Measurements from ENCODE around the gene SOX11. TPM values are rescaled to one million over a fixed set of nuclear protein-coding genes. Genes with fewer than 3 reads are reported as not detected.

Gene SOX11
- total RNA-seq, 4 donors from 2014 or later = not detected

- H3K9me3 ChIP-seq = no peaks in the 10 kb centered on the region
- no peak overlapping the region for H3K27ac ChIP-seq
- H3K27me3 ChIP-seq = no peaks in the 10 kb centered on the region
- WGBS, 2 donors = 78 to 88% methylated on average over 17 of the region's 17 CpGs
- no peaks in the 10 kb centered on the region for H3K4me1 ChIP-seq
- TF ChIP-seq POLR2A (IDR thresholded peaks at IDR 0.05) (no peak), CTCF (IDR thresholded peaks at IDR 0.05) (no peak), EP300 (IDR thresholded peaks at IDR 0.05) (no peak)
- H3K4me3 ChIP-seq = no peak overlapping the region
- no peaks in the 10 kb centered on the region for H3K36me3 ChIP-seq
- no peak for DNase-seq (ENCODE audit: low spot score in 2 of 2)
Measured at GRCh38 chr2:5723791-5724735, 31.9 kb downstream of the SOX11 start.

- Histone ChIP-seq H3K4me3 (no peak overlapping the region), H3K27ac (no peak overlapping the region), H3K9me3 (no peaks in the 10 kb centered on the region), H3K27me3 (no peaks in the 10 kb centered on the region), H3K4me1 (no peaks in the 10 kb centered on the region), H3K36me3 (no peaks in the 10 kb centered on the region)
- WGBS, 2 donors = 91 to 100% methylated on average over 1 of the region's 1 CpG
- no peak for TF ChIP-seq EP300 (IDR thresholded peaks at IDR 0.05)
- TF ChIP-seq CTCF (IDR thresholded peaks at IDR 0.05) = no peak
- TF ChIP-seq POLR2A (IDR thresholded peaks at IDR 0.05) = no peak
- no peak for DNase-seq (ENCODE audit: low spot score in 2 of 2)
Measured at GRCh38 chr2:5725072-5725471, 32.9 kb downstream of the SOX11 start.

GRCh38 chr2:5725794-5726463 is 33.7 kb downstream of the SOX11 start:
- Histone ChIP-seq H3K27me3 (no peaks in the 10 kb centered on the region), H3K27ac (no peak overlapping the region), H3K9me3 (no peaks in the 10 kb centered on the region), H3K4me1 (no peaks in the 10 kb centered on the region), H3K4me3 (peak overlapping the region in 3 of 4 donors; percentile 15 to 34 (median 20)), H3K36me3 (no peaks in the 10 kb centered on the region)
- WGBS, 2 donors = 9 to 18% methylated on average over 22 to 23 of the region's 23 CpGs
- no peak for DNase-seq (ENCODE audit: low spot score in 2 of 2)
- TF ChIP-seq EP300 (IDR thresholded peaks at IDR 0.05) = no peak
- no peak for TF ChIP-seq CTCF (IDR thresholded peaks at IDR 0.05)
- TF ChIP-seq POLR2A (IDR thresholded peaks at IDR 0.05) = no peak

GRCh38 chr2:5727235-5727634 is 35.1 kb downstream of the SOX11 start:
- Histone ChIP-seq H3K4me1 (no peaks in the 10 kb centered on the region), H3K36me3 (no peaks in the 10 kb centered on the region), H3K4me3 (no peak overlapping the region), H3K27ac (no peak overlapping the region), H3K9me3 (no peaks in the 10 kb centered on the region), H3K27me3 (no peaks in the 10 kb centered on the region)
- TF ChIP-seq CTCF (IDR thresholded peaks at IDR 0.05) = no peak
- TF ChIP-seq EP300 (IDR thresholded peaks at IDR 0.05) = no peak
- TF ChIP-seq POLR2A (IDR thresholded peaks at IDR 0.05) = no peak
- no peak for DNase-seq (ENCODE audit: low spot score in 2 of 2)

GRCh38 chr2:5729416-5729815 is 37.2 kb downstream of the SOX11 start:
- 83 to 90% methylated on average over 3 of the region's 3 CpGs for WGBS, 2 donors
- no peak for TF ChIP-seq EP300 (IDR thresholded peaks at IDR 0.05)
- TF ChIP-seq CTCF (IDR thresholded peaks at IDR 0.05) = no peak
- no peak for TF ChIP-seq POLR2A (IDR thresholded peaks at IDR 0.05)
- H3K27ac ChIP-seq = no peak overlapping the region
- no peaks in the 10 kb centered on the region for H3K36me3 ChIP-seq
- DNase-seq (ENCODE audit: low spot score in 2 of 2) = no peak
- no peaks in the 10 kb centered on the region for H3K4me1 ChIP-seq
- H3K27me3 ChIP-seq = no peaks in the 10 kb centered on the region
- no peak overlapping the region for H3K4me3 ChIP-seq
- no peaks in the 10 kb centered on the region for H3K9me3 ChIP-seq

Measured in tibial nerve (tissue), 4 donors.